ENCODE measurements around the gene LITAFD. TPM values are rescaled to one million over a fixed set of nuclear protein-coding genes. Genes with fewer than 3 reads are reported as not detected.

LITAFD gene
- total and polyA plus RNA-seq, 2 experiments from 2014 or later, result not detected

- H3K27ac ChIP-seq (ENCODE audit: low read depth), result no peak overlapping the region
- DNase-seq (ENCODE audit: low spot score) (peak; percentile 27), ATAC-seq (peak; percentile 72)
- H3K9me2 ChIP-seq (ENCODE audit: insufficient read depth), result no peaks in the 10 kb centered on the region
- H3K27me3 ChIP-seq (ENCODE audit: insufficient read depth), result no peaks in the 10 kb centered on the region
- no peak overlapping the region for H2AFZ ChIP-seq
- H3F3A ChIP-seq (replicated peaks; ENCODE audit: low read depth), result peaks cover 12% of the 10 kb centered on the region; the same call in 1 of the 2 replicates
- Mint-ChIP-seq H3K27me3 (ENCODE audit: insufficient read depth, low read depth, poor library complexity) (peaks cover 4% of the 10 kb centered on the region), H3K27ac (peak overlapping the region; percentile 74; the same call in 1 of the 2 replicates), H3K36me3 (ENCODE audit: low read depth) (peaks cover 97% of the 10 kb centered on the region), H3K4me1 (peaks cover 6% of the 10 kb centered on the region; the same call in 1 of the 3 replicates), H3K9me3 (no peaks in the 10 kb centered on the region), H3K4me3 (no peak overlapping the region)
- TF ChIP-seq ZNF114 (CRISPR knock-in tag; IDR thresholded peaks at IDR 0.05) (no peak), CTCF (conservative IDR thresholded peaks at IDR 0.05; ENCODE audit: low read depth in 2 of 2) (peak in 1 of 2 experiments; percentile 23; a peak in 1 of 4 replicates)
- peaks cover 76% of the 10 kb centered on the region for H3K36me3 ChIP-seq (ENCODE audit: insufficient read depth)
- no peak overlapping the region for H3K4me2 ChIP-seq
- no peak overlapping the region for H3K4me3 ChIP-seq
- peaks cover 19% of the 10 kb centered on the region for H4K20me1 ChIP-seq (replicated peaks; ENCODE audit: insufficient read depth)
- no peaks in the 10 kb centered on the region for H3K4me1 ChIP-seq (ENCODE audit: insufficient read depth)
- no peaks in the 10 kb centered on the region; the same call in 1 of the 2 replicates for H3K79me2 ChIP-seq (replicated peaks; ENCODE audit: insufficient read depth)
Observed at GRCh38 chr16:8899709-8900317, 17.7 kb downstream of the LITAFD start.

- Histone ChIP-seq H3K27ac (ENCODE audit: low read depth) (no peak overlapping the region), H3K79me2 (replicated peaks; ENCODE audit: insufficient read depth) (no peaks in the 10 kb centered on the region; the same call in 1 of the 2 replicates), H3K4me1 (ENCODE audit: insufficient read depth) (no peaks in the 10 kb centered on the region), H3K4me2 (no peak overlapping the region), H3K9me2 (ENCODE audit: insufficient read depth) (no peaks in the 10 kb centered on the region), H2AFZ (no peak overlapping the region), H3K27me3 (ENCODE audit: insufficient read depth) (no peaks in the 10 kb centered on the region), H3F3A (replicated peaks; ENCODE audit: low read depth) (peaks cover 12% of the 10 kb centered on the region), H3K36me3 (ENCODE audit: insufficient read depth) (peaks cover 74% of the 10 kb centered on the region), H4K20me1 (replicated peaks; ENCODE audit: insufficient read depth) (peaks cover 19% of the 10 kb centered on the region), H3K4me3 (no peak overlapping the region)
- Mint-ChIP-seq H3K27ac (no peak overlapping the region), H3K36me3 (ENCODE audit: low read depth) (peaks cover 97% of the 10 kb centered on the region), H3K9me3 (no peaks in the 10 kb centered on the region), H3K4me1 (peaks cover 6% of the 10 kb centered on the region; the same call in 1 of the 3 replicates), H3K4me3 (no peak overlapping the region), H3K27me3 (ENCODE audit: insufficient read depth, low read depth, poor library complexity) (peaks cover 4% of the 10 kb centered on the region)
- DNase-seq (ENCODE audit: low spot score) (no peak), ATAC-seq (no peak)
- TF ChIP-seq EZH2 (IDR thresholded peaks at IDR 0.05; ENCODE audit: low read depth, unreplicated experiment), result no peak
- TF ChIP-seq POLR2AphosphoS5 (IDR thresholded peaks at IDR 0.05; ENCODE audit: low read depth), result no peak
- TF ChIP-seq STAT1 (IDR thresholded peaks at IDR 0.05; ENCODE audit: unreplicated experiment), result no peak
- TF ChIP-seq ZNF462 (CRISPR knock-in tag; IDR thresholded peaks at IDR 0.05), result no peak
- TF ChIP-seq ZNF331 (CRISPR knock-in tag; IDR thresholded peaks at IDR 0.05; ENCODE audit: low read depth), result no peak
- TF ChIP-seq JUNB (IDR thresholded peaks at IDR 0.05; ENCODE audit: unreplicated experiment), result no peak
- no peak for TF ChIP-seq REST (IDR thresholded peaks at IDR 0.05; ENCODE audit: unreplicated experiment)
- no peak for TF ChIP-seq EZH2phosphoT487 (IDR thresholded peaks at IDR 0.05; ENCODE audit: unreplicated experiment)
Observed at GRCh38 chr16:8900343-8900742, 18.2 kb downstream of the LITAFD start.

Measured in GM23338 (cell line).